ENCODE results near the gene FAM3C. TPM values are rescaled to one million over a fixed set of nuclear protein-coding genes. Genes with fewer than 3 reads are reported as not detected.

Gene FAM3C
- total and polyA plus RNA-seq, 10 of the 15 experiments (the other 5 are each of a cell fraction or from before 2014, with no cell fraction given): 11.0 to 110 (median 27.8) TPM

GRCh38 chr7:121327671-121328070 lies 68.4 kb downstream of the FAM3C start:
- intact Hi-C loops (cut with micrococcal nuclease; ENCODE audit: unreplicated experiment): no loop called here
- Histone ChIP-seq H3K9me3 (replicated peaks; ENCODE audit: control insufficient read depth, insufficient read depth, low read length) (no peaks in the 10 kb centered on the region), H3K4me3 (no peak overlapping the region), H3K4me1 (ENCODE audit: control insufficient read depth, insufficient read depth, low read length) (peaks cover 5% of the 10 kb centered on the region), H4K20me1 (ENCODE audit: control insufficient read depth, insufficient read depth) (no peaks in the 10 kb centered on the region), H2AFZ (ENCODE audit: control insufficient read depth, low read depth, low read length) (no peak overlapping the region), H3K27me3 (replicated peaks in 1 of 2; ENCODE audit: control insufficient read depth in 2 of 2, insufficient read depth in 2 of 2, low read length in 1 of 2) (peaks cover 16 to 19% of the 10 kb centered on the region in 2 experiments), H3K9ac (ENCODE audit: control insufficient read depth, insufficient read depth, low read length) (no peak overlapping the region), H3K79me2 (ENCODE audit: control insufficient read depth, insufficient read depth, low read length) (no peaks in the 10 kb centered on the region), H3K4me2 (ENCODE audit: control insufficient read depth, insufficient read depth) (no peak overlapping the region), H3K27ac (ENCODE audit: control insufficient read depth, insufficient read depth) (no peak overlapping the region), H3K36me3 (ENCODE audit: control insufficient read depth in 2 of 2, insufficient read depth in 2 of 2, low read length in 1 of 2) (no peaks in the 10 kb centered on the region)
- ATAC-seq (no peak), DNase-seq (ENCODE audit: low read depth, low spot score) (no peak), FAIRE-seq (no peak)
- in situ Hi-C loops (cut with MboI): no loop called here
- TF ChIP-seq ATF7 (IDR thresholded peaks at IDR 0.05; ENCODE audit: low read depth): no peak
- no peak for TF ChIP-seq ZNF217 (IDR thresholded peaks at IDR 0.05)
- no peak for TF ChIP-seq SMAD5 (IDR thresholded peaks at IDR 0.05; ENCODE audit: low read depth)
- TF ChIP-seq TCF7 (IDR thresholded peaks at IDR 0.05; ENCODE audit: borderline replicate concordance): no peak
- TF ChIP-seq YY1 (IDR thresholded peaks at IDR 0.05; ENCODE audit: low read depth, low read length): no peak
- no peak for TF ChIP-seq ELK1 (IDR thresholded peaks at IDR 0.05; ENCODE audit: low read depth, low read length)
- no peak for TF ChIP-seq CBX5 (IDR thresholded peaks at IDR 0.05; ENCODE audit: low read depth)
- no peak for TF ChIP-seq NFXL1 (IDR thresholded peaks at IDR 0.05; ENCODE audit: borderline replicate concordance)
- TF ChIP-seq E2F4 (IDR thresholded peaks at IDR 0.05; ENCODE audit: low read depth, low read length): no peak
- TF ChIP-seq POU2F2 (IDR thresholded peaks at IDR 0.05; ENCODE audit: borderline replicate concordance, low read depth, low read length): no peak
- TF ChIP-seq BMI1 (IDR thresholded peaks at IDR 0.05; ENCODE audit: borderline replicate concordance): no peak
- TF ChIP-seq CEBPB (IDR thresholded peaks at IDR 0.05; ENCODE audit: borderline replicate concordance in 1 of 2, low read depth in 2 of 2, low read length in 2 of 2): no peak
- no peak for TF ChIP-seq JUNB (IDR thresholded peaks at IDR 0.05)
- TF ChIP-seq BACH1 (IDR thresholded peaks at IDR 0.05; ENCODE audit: borderline replicate concordance): no peak
- TF ChIP-seq CEBPZ (IDR thresholded peaks at IDR 0.05; ENCODE audit: low read depth, low read length): no peak
- TF ChIP-seq MYC (IDR thresholded peaks at IDR 0.05; ENCODE audit: insufficient read depth, insufficient read length, insufficient replicate concordance, low read length, severe bottlenecking): no peak
- CTCF ChIA-PET: interaction anchor here (0.9 kb wide), 1 partner anchor 166 kb away, joined by 3 read pairs; no protein-coding TSS in a partner anchor
- BruUV-seq (replicated peaks): no TSS peak
- POLR2A ChIA-PET: no interaction called here
- RAD21 ChIA-PET (ENCODE audit: unreplicated experiment): no interaction called here
- SMC1A ChIA-PET (ENCODE audit: uncharacterized antibody, unreplicated experiment): interaction anchor here (1.4 kb wide), 1 partner anchor 49 kb away, joined by 4 read pairs; no protein-coding TSS in a partner anchor
- WGBS (ENCODE audit: insufficient coverage, insufficient replicate concordance, low lambda C conversion rate, missing lambda C conversion rate): 43% methylated on average over 5 of the region's 5 CpGs

Data from GM12878 (cell line).